Retina (tissue), 1 donor: ENCODE results near the gene DHX57.
"Not testable (repeated sequence)": the region's sequence is repeated elsewhere in the genome, so short reads cannot be mapped to it uniquely, and the experiment has no call there.

ENCODE experiments used
- DNase-seq: peaks from one replicate; pipeline ENCODE4 v3.0.0-alpha.2; 2016

DHX57 gene

DNA sequence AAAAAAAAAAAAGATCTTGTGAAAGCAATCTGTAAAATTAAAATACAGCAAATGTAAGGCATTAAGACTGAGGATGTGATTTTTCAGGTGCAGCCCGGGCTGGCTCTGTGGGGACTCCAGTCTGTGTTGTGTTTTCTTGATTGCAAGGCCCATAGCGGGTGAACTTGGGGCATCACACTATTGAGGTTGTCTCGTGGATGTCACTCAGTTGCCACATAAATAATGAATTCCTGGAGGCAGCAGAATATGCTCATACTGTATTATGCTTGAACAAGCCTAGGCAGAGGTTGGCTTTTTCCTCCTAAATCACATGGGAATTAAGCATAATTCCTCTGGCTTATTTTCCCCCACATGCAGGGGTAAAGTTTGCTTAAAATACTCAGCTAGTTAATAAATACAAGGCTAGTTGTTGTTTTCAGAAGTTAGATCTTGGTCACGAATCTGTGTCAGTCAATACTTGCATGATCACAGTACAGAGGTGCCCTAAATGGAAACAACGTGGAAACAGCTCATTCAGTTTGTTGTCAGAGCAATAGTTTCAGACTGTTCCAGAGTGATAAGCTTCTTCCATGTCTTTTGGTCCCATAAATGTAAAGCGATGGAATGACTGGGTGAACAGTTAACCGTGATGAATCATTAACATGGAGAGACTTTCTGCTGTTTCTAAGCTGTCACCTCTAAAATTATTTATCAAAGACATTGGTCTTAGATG is 81.3 kb downstream of the DHX57 start:
- DNase-seq = peak; percentile 15

DNA sequence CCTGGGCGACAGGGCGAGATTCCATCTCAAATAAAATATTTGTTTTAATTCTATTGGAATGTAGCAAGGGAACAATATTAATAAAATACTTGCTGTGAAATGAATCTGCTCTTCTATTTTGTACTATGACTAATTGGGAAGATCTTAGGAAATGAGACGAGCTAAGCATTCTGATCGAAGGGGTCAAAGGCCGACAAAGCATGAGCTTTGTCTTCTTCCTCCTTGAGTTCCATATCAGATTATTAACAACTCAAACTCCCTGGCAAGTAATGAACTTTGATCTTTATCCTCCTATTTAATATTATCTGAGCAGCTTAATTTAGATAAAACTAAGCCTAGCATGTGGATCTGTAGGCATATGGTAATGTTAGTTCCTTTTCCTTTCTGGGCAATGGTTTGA is 82.2 kb downstream of the DHX57 start:
- no peak for DNase-seq

DNA sequence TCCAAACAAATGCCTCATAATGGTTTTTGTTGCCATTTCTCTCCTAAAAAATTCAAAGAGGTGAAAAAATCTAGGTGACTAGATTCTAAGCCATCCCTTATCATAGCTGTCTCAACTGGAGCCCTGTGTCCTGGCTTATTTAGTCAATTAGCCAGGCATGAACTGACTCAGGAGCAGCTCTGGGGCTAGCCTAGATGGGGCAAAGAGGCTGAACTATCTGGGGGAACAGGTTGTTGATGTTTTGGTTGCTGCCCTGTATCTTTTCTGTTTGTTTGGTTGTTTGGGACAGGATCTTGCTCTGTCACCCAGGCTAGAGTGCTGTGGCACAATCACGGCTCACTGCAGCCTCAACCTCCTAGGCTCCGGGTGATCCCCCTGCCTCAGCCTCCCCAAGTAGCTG is 83.0 kb downstream of the DHX57 start:
- no peak for DNase-seq

- DNase-seq = not testable (repeated sequence)
Observed at GRCh38 chr2:38792321-38792720, 83.4 kb downstream of the DHX57 start.

DNA sequence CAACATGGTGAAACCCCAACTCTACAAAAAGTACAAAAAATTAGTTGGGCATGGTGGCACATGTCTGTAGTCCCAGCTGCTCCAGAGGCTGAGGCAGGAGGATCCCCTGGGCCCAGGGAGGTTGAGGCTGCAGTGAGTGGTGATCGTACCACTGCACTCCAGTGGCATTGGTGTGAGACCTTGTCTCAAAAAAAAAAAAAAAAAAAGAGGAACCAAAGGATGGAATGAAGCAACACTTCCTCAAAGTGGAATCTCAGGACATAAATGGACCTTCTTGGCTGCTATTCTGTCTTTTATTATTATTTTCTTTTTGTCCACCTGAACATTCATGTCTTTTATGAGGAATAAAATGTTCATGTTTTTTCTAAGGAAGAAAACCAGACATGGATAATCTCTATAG is 84.0 kb downstream of the DHX57 start:
- no peak for DNase-seq

- no peak for DNase-seq
Observed at GRCh38 chr2:38789691-38790090, 86.0 kb downstream of the DHX57 start.

DNA sequence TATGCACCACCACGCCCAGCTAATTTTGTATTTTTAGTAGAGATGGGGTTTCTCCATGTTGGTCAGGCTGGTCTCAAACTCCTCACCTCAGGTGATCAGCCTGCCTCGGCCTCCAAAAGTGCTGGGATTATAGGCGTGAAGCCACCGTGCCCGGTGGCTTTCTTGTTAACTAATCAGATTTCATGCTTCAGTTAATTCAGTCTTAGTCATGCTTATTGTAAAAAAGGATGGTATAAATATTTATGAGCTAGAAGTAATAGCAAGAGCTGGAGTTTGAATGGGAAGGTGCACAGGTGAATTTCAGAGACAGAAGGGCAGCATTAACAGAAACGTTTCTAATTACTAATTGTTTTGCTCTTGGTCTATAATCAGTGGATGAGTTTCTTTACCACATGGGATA is 87.4 kb downstream of the DHX57 start:
- DNase-seq = no peak

DNA sequence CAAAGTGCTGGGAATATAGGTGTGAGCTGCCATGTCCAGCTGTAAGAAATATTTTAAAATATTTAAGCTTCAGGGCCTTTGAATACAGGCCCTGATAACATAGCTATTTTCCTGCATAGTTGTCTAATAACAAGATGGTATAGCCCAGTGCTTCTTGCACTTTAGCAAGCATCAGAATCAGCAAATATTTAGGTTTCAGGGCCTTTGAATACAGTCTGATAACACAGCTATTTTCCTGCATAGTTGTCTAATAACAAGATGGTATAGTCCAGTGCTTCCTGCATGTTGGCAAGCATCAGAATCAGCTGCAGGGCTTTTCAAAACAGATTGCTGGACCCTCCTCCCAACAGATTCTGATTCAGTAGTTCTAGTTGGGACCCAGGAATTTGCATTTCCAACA is 92.1 kb downstream of the DHX57 start:
- DNase-seq = no peak

DNA sequence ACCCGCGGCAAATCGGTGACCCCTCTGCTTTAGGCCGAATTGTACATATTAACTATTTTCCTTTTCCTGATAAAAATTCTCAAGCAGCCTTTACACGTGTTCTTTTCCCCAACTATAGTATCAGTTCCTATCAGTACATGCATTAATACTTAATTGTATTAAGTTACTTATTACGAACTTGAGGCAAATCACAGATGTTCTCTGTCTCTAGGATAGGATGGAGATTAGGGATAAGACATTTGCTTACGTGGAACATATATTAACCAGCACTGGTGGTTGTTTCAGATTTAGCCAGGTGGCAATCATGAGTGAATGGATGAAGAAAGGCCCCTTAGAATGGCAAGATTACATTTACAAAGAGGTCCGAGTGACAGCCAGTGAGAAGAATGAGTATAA is 97.0 kb downstream of the DHX57 start:
- DNase-seq = no peak

GRCh38 chr2:38776531-38776930 is 99.2 kb downstream of the DHX57 start:
- DNase-seq = no peak

DNA sequence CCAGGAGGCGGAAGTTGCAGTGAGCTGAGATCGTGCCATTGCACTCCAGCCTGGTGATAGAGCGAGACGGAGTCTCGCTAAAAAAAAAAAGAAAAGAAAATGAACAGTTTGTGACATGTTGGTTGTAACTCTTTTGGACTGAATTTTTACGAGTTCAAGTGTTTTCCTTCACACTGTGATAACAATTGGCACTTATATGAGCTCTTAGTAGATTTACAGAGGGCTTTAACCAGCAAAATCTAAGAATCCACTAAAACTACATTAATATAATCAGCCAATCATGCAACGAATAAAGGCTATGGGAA is 99.9 kb downstream of the DHX57 start:
- no peak for DNase-seq

DNA sequence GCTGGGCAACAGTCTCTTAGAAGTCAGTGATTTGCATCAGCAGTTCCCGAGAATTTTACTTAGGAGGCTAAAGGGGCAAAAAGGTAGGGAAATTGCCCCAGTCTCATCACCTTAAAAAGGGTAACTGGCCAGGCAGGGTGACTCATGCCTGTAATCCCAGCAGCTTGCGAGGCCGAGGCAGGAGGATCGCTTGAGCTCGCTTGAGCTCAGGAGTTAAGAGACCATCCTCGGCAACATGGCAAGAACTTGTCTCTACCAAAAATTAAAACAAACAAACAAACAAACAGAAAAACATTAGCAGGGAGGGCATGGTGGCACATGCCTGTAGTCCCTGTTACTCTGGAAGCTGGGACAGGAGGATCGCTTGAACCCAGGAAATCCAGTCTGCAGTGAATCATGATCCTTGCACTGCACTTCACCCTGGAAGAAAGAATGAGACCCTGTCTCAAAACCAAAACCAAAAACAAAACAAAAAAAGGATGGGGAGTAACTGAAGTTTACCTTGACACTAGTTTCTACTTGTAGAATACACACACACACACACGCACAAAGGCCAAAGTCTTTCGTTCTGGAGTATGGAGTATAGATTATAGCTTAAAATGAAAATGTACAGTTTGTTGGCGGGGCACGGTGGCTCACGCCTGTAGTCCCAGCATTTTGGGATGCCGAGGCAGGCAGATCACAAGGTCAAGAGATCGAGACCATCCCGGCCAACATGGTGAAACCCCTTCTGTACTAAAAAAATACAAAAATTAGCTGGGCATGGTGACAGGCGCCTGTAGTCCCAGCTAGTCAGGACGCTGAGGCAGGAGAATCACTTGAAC is 100.4 kb downstream of the DHX57 start:
- no peak for DNase-seq

DNA sequence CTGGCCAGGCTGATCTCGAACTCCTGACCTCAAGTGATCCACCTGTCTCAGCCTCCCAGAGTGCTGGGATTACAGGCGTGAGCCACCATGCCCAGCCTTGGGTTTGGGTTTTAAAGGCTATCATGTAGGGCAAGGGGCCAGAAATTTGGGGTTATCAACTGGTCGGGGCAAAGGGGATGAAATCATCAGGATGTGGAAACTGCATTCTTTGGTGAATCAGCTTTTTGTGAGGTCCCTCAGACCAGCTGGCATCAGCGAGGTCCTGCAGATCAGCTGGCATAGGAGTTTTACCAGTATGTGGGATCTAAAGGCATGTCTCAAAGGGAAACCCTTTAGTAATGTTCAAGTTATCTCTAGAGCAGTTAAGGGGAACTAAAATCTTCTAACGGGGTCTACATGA is 104.1 kb downstream of the DHX57 start:
- DNase-seq = no peak

DNA sequence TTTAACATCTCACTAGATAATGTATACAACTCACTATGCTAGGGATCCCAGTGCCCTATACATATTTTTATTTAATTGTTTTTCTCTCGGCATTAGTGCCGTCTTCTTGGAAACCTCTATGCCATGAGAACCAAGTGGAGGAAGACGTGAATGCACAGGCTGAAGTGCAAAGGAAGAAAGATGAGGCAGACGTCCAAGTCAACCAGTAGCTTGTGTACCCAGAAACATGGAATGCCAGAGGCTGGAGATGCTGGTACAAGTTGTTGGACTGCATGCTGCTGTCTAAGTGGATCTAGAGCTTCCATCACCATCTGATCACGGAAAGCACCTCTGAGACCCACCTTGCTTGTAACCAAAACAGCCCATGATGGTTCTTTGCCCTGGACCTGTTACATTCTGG is 110.2 kb downstream of the DHX57 start:
- DNase-seq = no peak

GRCh38 chr2:38765149-38765548 is 110.6 kb downstream of the DHX57 start:
- DNase-seq = no peak

DNA sequence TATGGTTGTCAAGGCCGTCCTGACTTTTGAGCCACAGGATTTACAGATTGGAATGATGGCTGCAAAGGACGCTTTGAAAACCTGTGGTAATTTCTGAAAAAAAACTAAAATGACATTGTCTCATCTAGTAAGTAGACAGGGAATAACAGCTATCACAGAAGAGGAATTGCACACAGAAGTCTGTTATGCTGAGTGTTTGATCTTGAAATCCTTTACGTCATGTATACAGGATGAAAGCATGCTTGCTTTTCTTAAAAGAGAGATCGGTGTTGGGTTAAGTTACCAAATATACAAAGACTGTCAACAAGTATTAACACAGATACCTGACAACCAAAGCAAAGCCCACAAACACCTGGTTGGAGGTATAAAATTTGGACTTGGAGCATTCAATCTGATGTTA is 112.0 kb downstream of the DHX57 start:
- DNase-seq = no peak

DNA sequence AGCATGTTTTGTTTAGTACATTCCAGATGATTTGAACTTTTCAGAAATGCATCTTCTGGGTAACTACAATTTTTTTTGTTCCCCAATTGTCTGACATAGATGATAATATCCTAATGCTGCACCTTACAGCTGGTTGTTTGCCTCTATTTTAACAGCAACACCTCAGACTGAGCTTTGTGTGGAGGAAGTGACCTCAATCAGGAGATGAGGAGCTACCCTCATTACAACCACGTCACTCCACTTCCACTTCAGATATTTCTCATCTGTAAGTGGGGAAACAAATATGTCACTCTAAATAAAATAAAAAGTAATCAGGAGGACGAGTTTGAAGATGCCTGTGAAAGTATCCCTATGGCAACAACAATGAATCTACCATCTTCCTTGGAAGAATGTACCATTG is 112.5 kb downstream of the DHX57 start:
- no peak for DNase-seq

GRCh38 chr2:38755891-38756290 is 119.8 kb downstream of the DHX57 start:
- not testable (repeated sequence) for DNase-seq

GRCh38 chr2:38754506-38754905 is 121.2 kb downstream of the DHX57 start:
- no peak for DNase-seq

DNA sequence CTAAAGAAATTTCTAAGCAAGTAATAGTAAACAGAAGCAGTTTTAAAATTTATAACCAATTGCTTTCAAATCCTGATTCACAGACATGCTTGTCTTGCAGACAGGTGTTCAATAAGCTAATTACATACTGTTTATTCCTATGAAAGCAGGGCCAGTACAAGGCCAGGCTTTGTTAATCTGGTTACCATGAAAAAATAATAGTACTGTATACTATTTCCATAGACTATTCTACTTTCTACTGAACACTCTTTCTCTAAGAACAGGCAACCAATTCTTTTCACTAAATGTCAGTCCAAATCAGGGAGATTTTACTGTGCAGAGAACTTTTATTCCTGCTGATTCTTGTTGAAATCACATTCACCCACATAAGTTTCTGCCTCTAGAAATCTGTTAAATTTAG is 121.7 kb downstream of the DHX57 start:
- DNase-seq = no peak

DNA sequence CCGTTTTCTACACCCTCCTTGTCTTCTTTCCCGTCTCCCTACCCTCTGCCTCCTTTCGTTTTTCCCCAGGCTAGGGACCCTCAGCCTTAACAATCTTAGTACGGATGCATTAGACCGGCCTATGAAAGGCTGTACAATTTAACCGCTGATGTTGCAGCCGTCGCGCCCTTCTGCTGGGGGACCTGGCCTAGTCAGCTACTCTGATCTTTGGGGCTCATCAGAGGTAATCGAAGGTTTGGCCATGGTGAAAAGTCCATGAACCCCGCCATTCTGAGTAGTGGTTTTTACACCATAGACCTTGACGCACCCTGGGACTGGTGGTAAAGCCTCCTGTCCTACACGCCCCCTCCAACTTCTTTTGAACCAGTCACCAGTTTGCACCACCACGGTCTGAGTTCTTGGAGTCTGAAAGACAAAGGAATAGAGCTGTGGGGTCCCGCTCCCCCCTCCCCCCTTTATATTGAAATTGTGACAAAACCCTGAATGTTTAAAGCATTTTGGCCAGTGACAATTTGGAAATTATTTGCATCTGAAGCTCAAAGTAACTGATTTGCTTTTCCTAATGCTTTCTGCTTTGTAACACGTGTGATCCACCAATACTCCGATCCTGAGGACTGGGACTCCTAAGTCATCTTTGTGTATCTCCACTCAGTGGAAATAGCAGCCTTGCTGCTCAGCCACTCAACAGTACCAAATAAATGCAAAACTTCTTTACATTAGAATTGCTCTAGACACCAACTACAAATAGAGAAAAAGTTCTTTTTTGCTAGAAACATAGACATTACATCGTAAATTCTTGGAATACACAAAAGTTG is 123.9 kb downstream of the DHX57 start:
- DNase-seq = no peak

DNA sequence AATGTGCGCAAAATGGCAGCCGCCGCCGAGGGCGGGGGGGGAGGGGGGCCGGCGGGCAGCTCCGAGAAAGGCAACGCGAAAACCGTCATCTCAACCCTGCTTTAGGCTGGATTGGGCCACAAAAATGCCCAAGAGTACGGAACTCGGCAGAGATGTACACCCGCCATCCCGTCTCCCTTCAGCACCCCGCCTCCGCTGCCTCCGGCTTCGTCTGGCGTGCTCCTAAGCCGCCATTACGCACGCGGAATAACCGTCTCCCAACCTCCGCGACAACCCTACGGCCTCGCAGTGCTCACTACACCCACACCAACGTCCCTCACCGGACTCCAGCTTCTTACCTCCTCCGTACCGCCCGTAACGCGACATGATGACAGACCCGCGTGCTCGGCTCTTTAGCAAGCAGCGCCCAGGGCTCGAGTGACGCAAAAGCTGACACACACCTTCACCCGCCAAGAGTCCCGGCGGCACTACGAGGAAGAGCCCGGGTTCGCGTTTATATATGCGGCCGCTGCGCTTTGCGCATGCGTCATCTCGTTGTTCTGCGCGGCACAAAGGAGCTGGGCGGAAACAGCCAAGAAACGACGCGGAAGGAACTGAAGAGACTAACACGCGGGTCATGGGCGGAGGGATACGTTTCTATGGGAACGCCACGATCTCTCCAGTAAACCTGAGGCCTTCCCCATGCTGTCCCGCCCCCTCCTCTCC is 124.7 kb downstream of the DHX57 start, which contains the start of gene SRSF7:
TSS of gene SRSF7 (minus strand) at position 471 of the 705 bp plus-strand sequence. CDS start at position 366, 105 bp downstream.
- peak; percentile 99 for DNase-seq
